Duodenal mucosa (tissue), 2 donors: ENCODE results near the gene OPRM1.

Experiments used
- H3K27ac ChIP-seq: one replicate; pipeline ENCODE4 v1.7.0; 2013; ENCODE audit warnings: low read depth, low read length
- H3K27me3 ChIP-seq, 2 donors: one replicate each; pipeline ENCODE4 v1.7.0; 2013; ENCODE audit warnings: low read length in 2 of 2, control low read depth in 1 of 2; ENCODE audit not compliant: insufficient read depth in 2 of 2, control insufficient read depth in 1 of 2
- H3K36me3 ChIP-seq, 2 donors: one replicate each; pipeline ENCODE4 v1.7.0; 2013; ENCODE audit warnings: low read length in 2 of 2, control low read depth in 1 of 2; ENCODE audit not compliant: insufficient read depth in 2 of 2, control insufficient read depth in 1 of 2
- H3K4me1 ChIP-seq, 2 donors: one replicate each; pipeline ENCODE4 v1.7.0; 2013; ENCODE audit warnings: low read length in 2 of 2, control low read depth in 1 of 2; ENCODE audit not compliant: insufficient read depth in 2 of 2, control insufficient read depth in 1 of 2
- H3K4me3 ChIP-seq, 2 donors: one replicate each; pipeline ENCODE4 v1.7.0; 2013; ENCODE audit warnings: low read length in 2 of 2, low read depth in 1 of 2
- H3K9ac ChIP-seq, 2 donors: one replicate each; pipeline ENCODE4 v1.7.0; 2013; ENCODE audit warnings: low read length in 2 of 2, low read depth in 1 of 2
- H3K9me3 ChIP-seq, 2 donors: one replicate each; pipeline ENCODE4 v1.7.0; 2013; ENCODE audit warnings: low read length in 2 of 2, control low read depth in 1 of 2; ENCODE audit not compliant: control insufficient read depth in 1 of 2

The OPRM1 gene

DNA sequence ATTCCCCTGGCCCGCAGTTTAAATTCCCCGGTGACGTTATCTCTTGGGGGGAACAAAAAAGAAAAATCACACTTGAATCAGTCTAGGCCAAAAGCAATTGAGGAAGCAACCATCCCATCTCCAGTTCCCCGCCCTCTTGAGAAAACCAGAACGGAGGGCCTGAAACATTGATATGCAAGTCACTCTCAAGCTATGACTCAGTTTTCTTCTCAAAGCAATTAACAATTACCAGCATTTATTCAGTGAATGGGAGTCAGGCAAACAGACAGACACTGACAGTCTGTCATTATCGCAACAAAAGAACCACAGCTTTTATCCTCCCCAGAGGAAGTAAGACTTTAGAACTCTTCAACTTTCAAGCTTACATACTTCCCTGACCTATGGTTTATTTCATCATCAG, 100.9 kb downstream of the OPRM1 start:
- Histone ChIP-seq H3K4me3 (no peak overlapping the region), H3K9ac (no peak overlapping the region), H3K9me3 (no peaks in the 10 kb centered on the region)

DNA sequence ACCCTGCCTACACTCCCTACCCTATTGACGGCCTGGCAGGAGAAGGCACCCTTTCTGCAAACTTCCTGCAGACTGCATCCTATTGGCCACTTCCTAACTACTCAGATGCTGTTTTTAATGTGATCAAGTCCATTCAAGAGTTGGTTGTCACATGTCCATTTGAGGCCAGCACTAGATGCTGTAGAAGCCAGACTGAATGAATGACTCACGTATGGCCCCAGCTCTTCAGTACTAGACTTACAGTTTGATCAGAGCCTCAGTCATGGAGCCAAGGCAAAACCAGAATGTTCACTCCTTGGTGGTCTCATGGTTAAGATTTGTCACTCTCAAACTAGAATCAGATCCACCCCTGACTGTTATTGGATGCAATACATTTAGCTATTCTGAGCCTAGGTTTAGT, 101.7 kb downstream of the OPRM1 start:
- Histone ChIP-seq H3K27me3 (no peaks in the 10 kb centered on the region), H3K4me1 (no peaks in the 10 kb centered on the region), H3K36me3 (no peaks in the 10 kb centered on the region), H3K9me3 (no peaks in the 10 kb centered on the region), H3K9ac (no peak overlapping the region), H3K27ac (no peak overlapping the region), H3K4me3 (no peak overlapping the region)

More for the DNA sequence above, 100.9 kb downstream of the OPRM1 start:
- Histone ChIP-seq H3K36me3 (no peaks in the 10 kb centered on the region), H3K4me1 (no peaks in the 10 kb centered on the region), H3K27ac (no peak overlapping the region), H3K27me3 (no peaks in the 10 kb centered on the region)

DNA sequence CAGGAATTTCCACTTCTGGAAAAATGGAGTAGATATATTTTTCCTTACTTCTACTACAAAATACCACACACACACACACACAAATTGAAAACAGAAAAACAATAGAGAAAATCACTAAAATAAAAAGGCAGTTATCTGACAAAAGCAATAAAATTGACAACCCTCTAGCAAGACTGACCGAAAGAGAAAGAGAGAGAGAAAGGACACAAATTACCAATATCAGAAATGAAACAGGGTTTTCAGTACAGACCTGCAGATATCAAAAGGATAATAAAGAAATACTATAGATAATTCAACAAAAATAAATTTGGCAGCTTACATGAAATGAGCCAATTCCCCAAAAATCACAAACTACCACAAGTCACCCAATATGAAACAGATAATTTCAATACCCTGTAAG, 104.7 kb downstream of the OPRM1 start:
- Histone ChIP-seq H3K27me3 (peaks cover 0 to 4% of the 10 kb centered on the region in 2 donors), H3K9me3 (no peaks in the 10 kb centered on the region), H3K27ac (no peak overlapping the region), H3K36me3 (no peaks in the 10 kb centered on the region), H3K4me1 (no peaks in the 10 kb centered on the region), H3K4me3 (no peak overlapping the region), H3K9ac (no peak overlapping the region)

DNA sequence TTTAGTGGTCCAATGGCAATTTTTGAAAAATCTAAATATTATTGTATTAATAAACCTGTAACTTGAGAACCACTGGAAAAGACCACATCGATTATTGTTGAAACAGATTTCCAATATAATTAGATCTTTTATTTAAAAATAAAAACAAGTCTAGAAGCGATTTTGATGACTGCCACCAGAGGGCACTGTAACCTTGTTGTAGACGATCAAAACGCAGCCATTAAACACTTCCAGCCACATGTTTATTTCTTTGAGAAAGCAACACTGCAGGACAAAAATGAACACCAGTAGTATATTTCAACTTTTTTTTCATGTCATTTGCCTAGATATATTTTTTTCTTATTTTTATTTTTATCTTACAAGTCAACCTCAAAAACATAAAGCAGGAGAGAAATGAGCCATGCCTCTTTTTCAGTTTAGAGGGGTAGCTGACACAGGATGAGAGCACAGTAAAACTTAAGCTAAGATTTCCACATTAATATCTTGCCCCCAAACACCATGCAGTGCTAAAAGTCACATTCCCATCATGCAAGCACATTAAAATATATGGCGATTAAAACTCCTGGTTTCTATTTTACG, 115.4 kb downstream of the OPRM1 start:
- H3K9ac ChIP-seq, result no peak overlapping the region
- H3K9me3 ChIP-seq, result no peaks in the 10 kb centered on the region
- no peaks in the 10 kb centered on the region for H3K27me3 ChIP-seq
- H3K4me3 ChIP-seq, result no peak overlapping the region
- no peaks in the 10 kb centered on the region for H3K36me3 ChIP-seq
- H3K27ac ChIP-seq, result no peak overlapping the region
- H3K4me1 ChIP-seq, result peaks cover 14 to 23% of the 10 kb centered on the region in 2 donors

DNA sequence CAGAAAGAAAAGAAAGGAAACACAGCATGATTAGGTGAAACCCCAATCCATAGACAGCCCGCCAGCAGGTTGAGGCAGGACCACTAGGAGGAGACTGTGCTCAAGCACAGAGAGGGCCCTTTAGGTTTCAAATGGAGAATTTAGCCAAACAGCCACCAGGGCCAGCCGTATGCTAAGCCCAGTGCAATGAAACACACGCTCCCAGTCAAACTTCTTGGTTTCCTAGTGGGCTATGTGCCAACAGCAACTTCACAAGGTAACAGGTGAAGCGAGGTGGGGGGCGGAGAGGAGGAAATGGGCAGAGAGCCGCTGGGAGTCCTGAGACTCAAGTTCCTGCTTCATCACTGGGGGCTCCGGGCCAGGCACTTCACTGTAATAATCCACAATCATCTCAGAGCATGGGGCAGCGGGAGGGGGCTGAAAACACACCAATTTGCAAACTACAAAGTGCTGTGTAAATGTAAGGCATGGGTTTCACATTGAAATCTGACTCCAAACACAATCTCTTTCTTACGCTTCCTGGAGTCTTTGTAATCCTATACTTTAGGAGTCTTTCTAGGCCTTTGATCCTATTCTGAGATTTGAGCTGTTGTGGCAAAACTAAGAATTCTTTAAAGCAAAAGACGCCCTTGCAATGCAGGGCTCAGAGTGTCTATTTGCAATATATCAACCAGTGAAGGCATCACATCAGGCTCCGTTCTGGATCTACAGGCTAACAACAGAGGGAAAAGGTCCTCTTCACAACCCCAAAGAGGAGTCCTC, 117.3 kb downstream of the OPRM1 start:
- H3K27ac ChIP-seq, result no peak overlapping the region
- no peaks in the 10 kb centered on the region for H3K27me3 ChIP-seq
- H3K9ac ChIP-seq, result no peak overlapping the region
- H3K36me3 ChIP-seq, result no peaks in the 10 kb centered on the region
- peaks cover 14 to 23% of the 10 kb centered on the region in 2 donors for H3K4me1 ChIP-seq
- peak overlapping the region in 1 of 2 donors; percentile 56 for H3K4me3 ChIP-seq
- no peaks in the 10 kb centered on the region for H3K9me3 ChIP-seq

DNA sequence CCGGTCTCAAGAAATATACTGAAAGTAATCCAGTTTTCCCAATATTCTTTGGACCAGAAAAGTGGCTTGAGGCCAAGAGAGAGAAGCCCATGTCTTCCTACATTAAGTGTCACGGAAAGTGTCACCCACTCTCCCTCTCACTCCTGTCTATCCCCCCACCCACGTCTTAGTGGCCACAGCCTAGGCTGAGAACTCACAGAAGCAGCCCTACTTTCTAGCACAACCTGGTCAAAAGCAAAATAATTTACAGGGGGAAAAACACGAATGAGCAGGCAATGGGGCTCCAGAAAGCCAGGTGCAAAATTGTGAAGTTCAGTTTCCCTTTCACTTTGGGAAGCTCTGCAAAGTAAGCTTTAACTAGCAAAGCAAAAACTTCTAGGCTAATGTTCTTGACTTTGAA, 118.0 kb downstream of the OPRM1 start:
- no peaks in the 10 kb centered on the region for H3K9me3 ChIP-seq
- peak overlapping the region in 1 of 2 donors; percentile 56 for H3K4me3 ChIP-seq
- H3K27me3 ChIP-seq, result no peaks in the 10 kb centered on the region
- H3K36me3 ChIP-seq, result no peaks in the 10 kb centered on the region
- H3K9ac ChIP-seq, result no peak overlapping the region
- no peak overlapping the region for H3K27ac ChIP-seq
- H3K4me1 ChIP-seq, result peaks cover 14 to 23% of the 10 kb centered on the region in 2 donors

DNA sequence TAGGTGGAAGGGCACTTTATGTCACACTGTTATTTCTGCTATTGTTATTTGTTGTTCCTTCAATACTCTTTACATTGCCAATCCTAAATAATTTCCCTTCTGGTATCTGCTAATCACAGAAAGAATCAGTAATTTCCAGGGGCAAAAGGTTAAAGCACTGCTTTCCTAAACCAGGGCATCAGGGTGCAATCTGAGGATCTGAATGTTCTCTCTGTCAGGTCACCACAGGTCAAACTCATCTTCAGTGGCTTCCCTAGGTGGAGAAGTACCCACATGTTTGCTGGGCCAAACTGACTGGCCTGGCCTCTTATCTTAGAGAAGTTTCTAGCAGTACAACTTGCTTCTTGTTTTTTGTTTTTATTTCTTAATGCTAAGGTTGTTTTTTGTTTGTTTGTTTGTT, 118.7 kb downstream of the OPRM1 start:
- H3K9ac ChIP-seq, result no peak overlapping the region
- peaks cover 14 to 23% of the 10 kb centered on the region in 2 donors for H3K4me1 ChIP-seq
- H3K4me3 ChIP-seq, result peak overlapping the region in 1 of 2 donors; percentile 56
- no peaks in the 10 kb centered on the region for H3K27me3 ChIP-seq
- H3K36me3 ChIP-seq, result no peaks in the 10 kb centered on the region
- no peaks in the 10 kb centered on the region for H3K9me3 ChIP-seq
- no peak overlapping the region for H3K27ac ChIP-seq

DNA sequence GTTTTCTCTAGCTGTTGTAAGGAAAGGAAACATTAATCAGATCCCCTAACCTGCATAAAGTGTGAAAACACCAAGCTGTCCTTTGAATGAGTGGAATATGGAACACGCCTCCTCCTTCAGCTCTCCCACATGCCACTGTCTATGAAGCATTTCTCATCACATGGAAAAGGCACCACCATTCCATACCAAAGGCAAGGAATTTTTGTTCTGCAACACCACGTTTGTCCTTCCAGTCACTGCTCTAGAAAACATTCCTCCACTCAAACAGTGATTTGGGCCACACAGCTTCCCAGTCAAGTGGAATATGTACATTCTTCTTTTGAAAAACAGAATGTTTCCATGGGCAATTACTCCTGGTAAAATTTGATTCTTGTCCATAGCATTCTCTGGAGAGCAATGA, 120.1 kb downstream of the OPRM1 start:
- no peaks in the 10 kb centered on the region for H3K36me3 ChIP-seq
- no peaks in the 10 kb centered on the region for H3K9me3 ChIP-seq
- H3K27me3 ChIP-seq, result no peaks in the 10 kb centered on the region
- H3K27ac ChIP-seq, result no peak overlapping the region
- no peak overlapping the region for H3K9ac ChIP-seq
- no peak overlapping the region for H3K4me3 ChIP-seq
- H3K4me1 ChIP-seq, result peaks cover 14 to 23% of the 10 kb centered on the region in 2 donors

DNA sequence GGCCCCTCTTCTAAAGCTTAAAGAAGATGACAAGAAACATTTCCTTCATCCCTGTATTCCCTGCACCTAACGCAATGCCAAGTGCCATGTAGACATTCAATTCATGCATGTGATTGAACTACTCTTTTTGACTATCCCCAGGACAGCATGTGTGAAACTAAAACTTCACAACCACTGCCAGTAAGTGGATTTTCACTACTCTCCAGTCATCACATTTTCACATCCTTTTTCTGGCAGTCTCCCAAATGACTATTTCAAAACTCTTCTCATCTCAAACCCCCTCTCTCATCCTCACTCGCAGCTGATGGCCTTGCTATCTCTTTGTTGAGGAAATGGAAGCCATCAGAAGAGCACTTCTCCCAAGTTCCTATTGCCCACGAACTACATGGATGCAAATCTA, 122.6 kb downstream of the OPRM1 start:
- no peak overlapping the region for H3K4me3 ChIP-seq
- H3K36me3 ChIP-seq, result no peaks in the 10 kb centered on the region
- H3K27me3 ChIP-seq, result no peaks in the 10 kb centered on the region
- H3K9ac ChIP-seq, result no peak overlapping the region
- no peaks in the 10 kb centered on the region for H3K9me3 ChIP-seq
- H3K4me1 ChIP-seq, result peaks cover 7 to 13% of the 10 kb centered on the region in 2 donors
- no peak overlapping the region for H3K27ac ChIP-seq

DNA sequence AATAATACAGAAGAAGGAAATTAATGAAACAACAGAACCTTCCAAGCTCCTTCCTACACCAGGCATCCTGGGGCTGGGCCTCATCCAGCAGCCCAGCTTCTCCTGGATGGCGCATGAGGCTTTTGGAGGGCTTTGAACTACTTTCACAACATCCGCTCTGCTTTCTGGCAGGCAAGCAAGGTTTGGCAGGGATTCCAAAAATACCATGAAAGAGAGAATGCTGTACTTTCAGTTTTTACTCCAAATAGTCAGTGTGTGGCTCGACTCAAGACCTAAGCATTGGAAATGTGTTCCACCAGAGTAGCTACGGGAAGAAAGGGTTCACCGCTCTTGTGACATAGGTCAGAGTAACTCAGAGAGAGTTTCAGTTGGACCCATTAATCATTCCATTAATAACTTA, 125.4 kb downstream of the OPRM1 start:
- H3K27me3 ChIP-seq, result no peaks in the 10 kb centered on the region
- H3K4me1 ChIP-seq, result no peaks in the 10 kb centered on the region
- H3K36me3 ChIP-seq, result no peaks in the 10 kb centered on the region
- H3K9me3 ChIP-seq, result no peaks in the 10 kb centered on the region
- no peak overlapping the region for H3K4me3 ChIP-seq
- H3K27ac ChIP-seq, result no peak overlapping the region
- H3K9ac ChIP-seq, result no peak overlapping the region
